ENCODE results near the gene MYLK. TPM values are rescaled to one million over a fixed set of nuclear protein-coding genes. Genes with fewer than 3 reads are reported as not detected.

Gene MYLK
- total and polyA plus RNA-seq, 4 donors = 17.0 to 47.7 (median 31.1) TPM

- peak in 1 of 6 donors; percentile 87 for DNase-seq (ENCODE audit: low read depth in 4 of 6, low spot score in 6 of 6)
- Histone ChIP-seq H3K27ac (ENCODE audit: low read depth, low read length) (no peak overlapping the region), H3K4me3 (ENCODE audit: low read depth, low read length) (no peak overlapping the region), H3K36me3 (ENCODE audit: control insufficient read depth, insufficient read depth, low read length) (no peaks in the 10 kb centered on the region), H3K4me1 (ENCODE audit: control insufficient read depth, insufficient read depth, low read length) (no peaks in the 10 kb centered on the region), H3K27me3 (ENCODE audit: control insufficient read depth, insufficient read depth, low read length) (no peaks in the 10 kb centered on the region), H3K9me3 (ENCODE audit: control insufficient read depth, insufficient read depth, low read length) (no peaks in the 10 kb centered on the region)
- 100% methylated on average over 1 of the region's 3 CpGs for WGBS (ENCODE audit: insufficient coverage)
These were observed 211.5 kb downstream of the MYLK start for GRCh38 chr3:123672429-123673146.

- Histone ChIP-seq H3K27me3 (ENCODE audit: control insufficient read depth, insufficient read depth, low read length) (no peaks in the 10 kb centered on the region), H3K27ac (ENCODE audit: low read depth, low read length) (no peak overlapping the region), H3K36me3 (ENCODE audit: control insufficient read depth, insufficient read depth, low read length) (no peaks in the 10 kb centered on the region), H3K4me1 (ENCODE audit: control insufficient read depth, insufficient read depth, low read length) (no peaks in the 10 kb centered on the region), H3K9me3 (ENCODE audit: control insufficient read depth, insufficient read depth, low read length) (no peaks in the 10 kb centered on the region), H3K4me3 (ENCODE audit: low read depth, low read length) (no peak overlapping the region)
- 69% methylated on average over 3 of the region's 3 CpGs for WGBS (ENCODE audit: insufficient coverage)
- no peak for DNase-seq (ENCODE audit: low read depth in 4 of 6, low spot score in 6 of 6)
These were observed 213.4 kb downstream of the MYLK start for GRCh38 chr3:123670743-123671142.

- Histone ChIP-seq H3K36me3 (ENCODE audit: control insufficient read depth, insufficient read depth, low read length) (peaks cover 2% of the 10 kb centered on the region), H3K4me1 (ENCODE audit: control insufficient read depth, insufficient read depth, low read length) (peaks cover 3% of the 10 kb centered on the region), H3K27me3 (ENCODE audit: control insufficient read depth, insufficient read depth, low read length) (no peaks in the 10 kb centered on the region), H3K4me3 (ENCODE audit: low read depth, low read length) (no peak overlapping the region), H3K27ac (ENCODE audit: low read depth, low read length) (no peak overlapping the region), H3K9me3 (ENCODE audit: control insufficient read depth, insufficient read depth, low read length) (no peaks in the 10 kb centered on the region)
- no peak for DNase-seq (ENCODE audit: low read depth in 4 of 6, low spot score in 6 of 6)
- WGBS (ENCODE audit: insufficient coverage) = 90% methylated on average over 7 of the region's 8 CpGs
These were observed 215.2 kb downstream of the MYLK start for GRCh38 chr3:123668906-123669305.

- Histone ChIP-seq H3K4me3 (ENCODE audit: low read depth, low read length) (no peak overlapping the region), H3K27me3 (ENCODE audit: control insufficient read depth, insufficient read depth, low read length) (no peaks in the 10 kb centered on the region), H3K4me1 (ENCODE audit: control insufficient read depth, insufficient read depth, low read length) (peaks cover 4% of the 10 kb centered on the region), H3K27ac (ENCODE audit: low read depth, low read length) (no peak overlapping the region), H3K36me3 (ENCODE audit: control insufficient read depth, insufficient read depth, low read length) (peaks cover 2% of the 10 kb centered on the region), H3K9me3 (ENCODE audit: control insufficient read depth, insufficient read depth, low read length) (no peaks in the 10 kb centered on the region)
- DNase-seq (ENCODE audit: low read depth in 4 of 6, low spot score in 6 of 6) = no peak
- WGBS (ENCODE audit: insufficient coverage) = 97% methylated on average over 3 of the region's 6 CpGs
These were observed 216.3 kb downstream of the MYLK start for GRCh38 chr3:123667784-123668183.

GRCh38 chr3:123664753-123665152 lies 219.4 kb downstream of the MYLK start:
- Histone ChIP-seq H3K9me3 (ENCODE audit: control insufficient read depth, insufficient read depth, low read length) (no peaks in the 10 kb centered on the region), H3K27ac (ENCODE audit: low read depth, low read length) (no peak overlapping the region), H3K4me3 (ENCODE audit: low read depth, low read length) (no peak overlapping the region), H3K4me1 (ENCODE audit: control insufficient read depth, insufficient read depth, low read length) (peaks cover 23% of the 10 kb centered on the region), H3K27me3 (ENCODE audit: control insufficient read depth, insufficient read depth, low read length) (no peaks in the 10 kb centered on the region), H3K36me3 (ENCODE audit: control insufficient read depth, insufficient read depth, low read length) (peaks cover 2% of the 10 kb centered on the region)
- no peak for DNase-seq (ENCODE audit: low read depth in 4 of 6, low spot score in 6 of 6)

- Histone ChIP-seq H3K9me3 (ENCODE audit: control insufficient read depth, insufficient read depth, low read length) (no peaks in the 10 kb centered on the region), H3K36me3 (ENCODE audit: control insufficient read depth, insufficient read depth, low read length) (peaks cover 2% of the 10 kb centered on the region), H3K27me3 (ENCODE audit: control insufficient read depth, insufficient read depth, low read length) (no peaks in the 10 kb centered on the region), H3K27ac (ENCODE audit: low read depth, low read length) (no peak overlapping the region), H3K4me1 (ENCODE audit: control insufficient read depth, insufficient read depth, low read length) (peaks cover 26% of the 10 kb centered on the region), H3K4me3 (ENCODE audit: low read depth, low read length) (no peak overlapping the region)
- DNase-seq (ENCODE audit: low read depth in 4 of 6, low spot score in 6 of 6) = peak in 1 of 6 donors; percentile 26
- WGBS (ENCODE audit: insufficient coverage) = 80% methylated on average over 7 of the region's 9 CpGs
These were observed 220.2 kb downstream of the MYLK start for GRCh38 chr3:123663977-123664376.

GRCh38 chr3:123661973-123662372 lies 222.2 kb downstream of the MYLK start:
- peak overlapping the region; percentile 74 for H3K27ac ChIP-seq (ENCODE audit: low read depth, low read length)
- DNase-seq (ENCODE audit: low read depth in 4 of 6, low spot score in 6 of 6) = no peak

GRCh38 chr3:123660900-123661299 lies 223.2 kb downstream of the MYLK start:
- Histone ChIP-seq H3K4me3 (ENCODE audit: low read depth, low read length) (no peak overlapping the region), H3K4me1 (ENCODE audit: control insufficient read depth, insufficient read depth, low read length) (peaks cover 30% of the 10 kb centered on the region), H3K27me3 (ENCODE audit: control insufficient read depth, insufficient read depth, low read length) (no peaks in the 10 kb centered on the region), H3K36me3 (ENCODE audit: control insufficient read depth, insufficient read depth, low read length) (peaks cover 2% of the 10 kb centered on the region), H3K27ac (ENCODE audit: low read depth, low read length) (peak overlapping the region; percentile 74), H3K9me3 (ENCODE audit: control insufficient read depth, insufficient read depth, low read length) (no peaks in the 10 kb centered on the region)
- DNase-seq (ENCODE audit: low read depth in 4 of 6, low spot score in 6 of 6) = peak in 5 of 6 donors; percentile 71 to 94 (median 83)
- WGBS (ENCODE audit: insufficient coverage) = 12% methylated on average over 9 of the region's 9 CpGs

More at GRCh38 chr3:123661973-123662372, 222.2 kb downstream of the MYLK start:
- H3K36me3 ChIP-seq (ENCODE audit: control insufficient read depth, insufficient read depth, low read length) = peaks cover 2% of the 10 kb centered on the region
- WGBS (ENCODE audit: insufficient coverage) = 80% methylated on average over 1 of the region's 1 CpG
- no peak overlapping the region for H3K4me3 ChIP-seq (ENCODE audit: low read depth, low read length)
- H3K27me3 ChIP-seq (ENCODE audit: control insufficient read depth, insufficient read depth, low read length) = no peaks in the 10 kb centered on the region
- H3K4me1 ChIP-seq (ENCODE audit: control insufficient read depth, insufficient read depth, low read length) = peaks cover 30% of the 10 kb centered on the region
- H3K9me3 ChIP-seq (ENCODE audit: control insufficient read depth, insufficient read depth, low read length) = no peaks in the 10 kb centered on the region

GRCh38 chr3:123660141-123660675 lies 223.9 kb downstream of the MYLK start:
- Histone ChIP-seq H3K4me1 (ENCODE audit: control insufficient read depth, insufficient read depth, low read length) (peaks cover 30% of the 10 kb centered on the region), H3K4me3 (ENCODE audit: low read depth, low read length) (no peak overlapping the region), H3K27ac (ENCODE audit: low read depth, low read length) (peak overlapping the region; percentile 69), H3K27me3 (ENCODE audit: control insufficient read depth, insufficient read depth, low read length) (no peaks in the 10 kb centered on the region), H3K9me3 (ENCODE audit: control insufficient read depth, insufficient read depth, low read length) (no peaks in the 10 kb centered on the region), H3K36me3 (ENCODE audit: control insufficient read depth, insufficient read depth, low read length) (peaks cover 2% of the 10 kb centered on the region)
- 100% methylated on average over 1 of the region's 3 CpGs for WGBS (ENCODE audit: insufficient coverage)
- DNase-seq (ENCODE audit: low read depth in 4 of 6, low spot score in 6 of 6) = no peak

GRCh38 chr3:123658852-123659206 lies 225.3 kb downstream of the MYLK start:
- no peaks in the 10 kb centered on the region for H3K36me3 ChIP-seq (ENCODE audit: control insufficient read depth, insufficient read depth, low read length)
- H3K27me3 ChIP-seq (ENCODE audit: control insufficient read depth, insufficient read depth, low read length) = no peaks in the 10 kb centered on the region
- no peaks in the 10 kb centered on the region for H3K9me3 ChIP-seq (ENCODE audit: control insufficient read depth, insufficient read depth, low read length)
- no peak for DNase-seq (ENCODE audit: low read depth in 4 of 6, low spot score in 6 of 6)
- no peak overlapping the region for H3K4me3 ChIP-seq (ENCODE audit: low read depth, low read length)
- H3K4me1 ChIP-seq (ENCODE audit: control insufficient read depth, insufficient read depth, low read length) = peaks cover 26% of the 10 kb centered on the region
- no CpG with 5 or more reads among the region's 1 CpG for WGBS (ENCODE audit: insufficient coverage)
- no peak overlapping the region for H3K27ac ChIP-seq (ENCODE audit: low read depth, low read length)

All from spinal cord (tissue), 10 donors.